Measurements from ENCODE around the gene DROSHA. TPM values are rescaled to one million over a fixed set of nuclear protein-coding genes. Genes with fewer than 3 reads are reported as not detected.

Gene DROSHA
- total and polyA plus RNA-seq, 2 of the 4 experiments (the other 2 are of a cell fraction) = 36.4 to 36.5 TPM

DNA sequence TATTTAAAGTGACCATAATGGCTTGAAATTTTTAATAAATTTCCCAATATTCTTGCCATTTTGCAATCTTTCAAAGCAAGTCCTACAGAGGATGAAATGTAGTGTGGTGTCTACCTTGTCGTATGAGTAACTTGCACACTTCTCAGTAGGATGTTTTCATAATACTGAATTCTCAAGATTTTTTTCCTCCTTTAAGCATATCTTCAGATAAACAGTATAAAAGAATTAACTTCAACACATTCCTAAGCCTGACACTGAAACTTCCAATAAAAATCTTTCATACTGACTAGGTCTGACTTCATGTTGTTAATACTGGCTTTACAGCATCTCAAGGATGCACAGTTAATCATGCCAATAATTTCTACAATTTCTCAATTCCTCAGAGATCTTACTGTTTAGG, 62.0 kb downstream of the DROSHA start:
- in situ Hi-C loops (cut with MboI; ENCODE audit: low sequenced_read_pairs) (no loop called here), dilution Hi-C loops (cut with HindIII; ENCODE audit: low sequenced_read_pairs, unreplicated experiment) (no loop called here), intact Hi-C loops (cut with micrococcal nuclease) (no loop called here)
- Histone ChIP-seq H3K9me1 (ENCODE audit: insufficient read depth, low read length) (no peaks in the 10 kb centered on the region; the same call in 1 of the 2 replicates), H3K27ac (ENCODE audit: insufficient read depth, low read length) (peak overlapping the region; percentile 82; the same call in 1 of the 2 replicates), H3K23ac (ENCODE audit: low read depth, low read length) (peak overlapping the region; percentile 46), H4K8ac (ENCODE audit: low read depth in 2 of 2, low read length in 2 of 2) (peak overlapping the region; percentile 73 to 88), H2BK15ac (ENCODE audit: low read depth, low read length) (peak overlapping the region; percentile 30; the same call in 2 of the 3 replicates), H2BK120ac (ENCODE audit: low read depth, low read length) (peak overlapping the region; percentile 88), H3K4me1 (ENCODE audit: control insufficient read depth, insufficient read depth, low read length) (peaks cover 7% of the 10 kb centered on the region), H3K79me1 (ENCODE audit: low read depth in 1 of 2, low read length in 2 of 2) (peaks cover 6 to 22% of the 10 kb centered on the region in 2 experiments; a peak in 2 of 4 replicates), H4K20me1 (ENCODE audit: insufficient read depth, low read length) (no peaks in the 10 kb centered on the region), H3K14ac (replicated peaks; ENCODE audit: low read depth, low read length) (peak overlapping the region; percentile 82), H3K27me3 (ENCODE audit: control insufficient read depth, insufficient read depth, low read length) (no peaks in the 10 kb centered on the region), H3K18ac (ENCODE audit: low read depth, low read length) (peak overlapping the region; percentile 42; the same call in 1 of the 2 replicates), H3K56ac (ENCODE audit: extremely low read depth, insufficient read depth, low read length) (peak overlapping the region; percentile 63; the same call in 1 of the 2 replicates), H3K4ac (ENCODE audit: low read depth, low read length) (peak overlapping the region; percentile 69), H3K4me3 (ENCODE audit: insufficient read depth, low read depth, low read length) (no peak overlapping the region), H2BK5ac (ENCODE audit: low read depth, low read length, poor library complexity, severe bottlenecking) (peak overlapping the region; percentile 88), H2AK9ac (replicated peaks; ENCODE audit: low read depth, low read length, poor library complexity) (no peak overlapping the region), H3K36me3 (ENCODE audit: control insufficient read depth, insufficient read depth, low read length) (peaks cover 14% of the 10 kb centered on the region), H2AK5ac (ENCODE audit: low read depth, low read length) (peak overlapping the region; percentile 52; the same call in 1 of the 2 replicates), H4K91ac (ENCODE audit: insufficient read depth, low read depth, low read length) (peak overlapping the region; percentile 82), H3K9ac (ENCODE audit: low read depth, low read length) (no peak overlapping the region), H2BK20ac (ENCODE audit: low read depth, low read length) (peak overlapping the region; percentile 72), H2AFZ (replicated peaks; ENCODE audit: low read length, poor library complexity) (no peak overlapping the region), H4K5ac (ENCODE audit: low read depth, low read length) (peak overlapping the region; percentile 62; the same call in 1 of the 2 replicates), H3K4me2 (ENCODE audit: low read depth, low read length) (peak overlapping the region; percentile 47; the same call in 1 of the 2 replicates), H3K9me3 (ENCODE audit: control insufficient read depth, insufficient read depth, low read length) (no peaks in the 10 kb centered on the region)
- BruUV-seq (replicated peaks) = no TSS peak
- no CpG with 5 or more reads among the region's 1 CpG for WGBS, 2 experiments (ENCODE audit: extremely low coverage in 2 of 2, insufficient read length in 1 of 2)
- ChIA-PET POLR2A (ENCODE audit: unreplicated experiment) (no interaction called here), CTCF (interaction anchor here (0.7 kb wide), 1 partner anchor 14 kb away, joined by 3 read pairs; no protein-coding TSS in a partner anchor)
- DNase-seq (peak; percentile 40), ATAC-seq (ENCODE audit: low read depth) (peak; percentile 87)
- TF ChIP-seq SMC3 (IDR thresholded peaks at IDR 0.05; ENCODE audit: low read depth, low read length) (no peak), CEBPB (IDR thresholded peaks at IDR 0.05; ENCODE audit: low read depth, low read length) (peak; percentile 18; the same call in 1 of the 2 replicates)
